Mesendoderm (in vitro differentiated cells): Measurements from ENCODE around the gene MELTF.
"Not testable (repeated sequence)": the region's sequence is repeated elsewhere in the genome, so short reads cannot be mapped to it uniquely, and the experiment has no call there.

Experiments used
- DNase-seq: peaks from one replicate; pipeline ENCODE4 v3.0.0; 2013
- H2AK5ac ChIP-seq: 2 replicates; pipeline ENCODE4 v1.6.1; 2013; ENCODE audit warnings: low read length, inconsistent platforms
- H2BK120ac ChIP-seq: 2 replicates; pipeline ENCODE4 v1.6.1; 2013; ENCODE audit warnings: low read depth, mild to moderate bottlenecking, low read length, moderate library complexity, mixed read lengths
- H2BK15ac ChIP-seq: replicated peaks from 2 replicates; pipeline ENCODE4 v1.6.1; 2013; ENCODE audit warnings: low read depth, mild to moderate bottlenecking, moderate library complexity
- H2BK5ac ChIP-seq: 2 replicates; pipeline ENCODE4 v1.6.1; 2013; ENCODE audit warnings: low read length, inconsistent platforms
- H3K18ac ChIP-seq: 2 replicates; pipeline ENCODE4 v1.6.1; 2013; ENCODE audit warnings: mild to moderate bottlenecking, low read length, mixed read lengths
- H3K23ac ChIP-seq: one replicate; pipeline ENCODE4 v1.6.1; 2013; ENCODE audit warnings: low read length
- H3K27ac ChIP-seq: 2 replicates; pipeline ENCODE4 v1.5.1; 2013; ENCODE audit warnings: low read depth, mild to moderate bottlenecking, inconsistent platforms, low read length, moderate library complexity
- H3K27me3 ChIP-seq: 2 replicates; pipeline ENCODE4 v1.6.1; 2013; ENCODE audit warnings: low read length, control low read depth, mild to moderate bottlenecking, inconsistent platforms; ENCODE audit not compliant: insufficient read depth, poor library complexity
- H3K36me3 ChIP-seq: 2 replicates; pipeline ENCODE4 v1.6.1; 2013; ENCODE audit warnings: low read length, inconsistent platforms; ENCODE audit not compliant: control insufficient read depth, insufficient read depth
- H3K4ac ChIP-seq: one replicate; pipeline ENCODE4 v1.6.1; 2013; ENCODE audit warnings: low read depth, mild to moderate bottlenecking, low read length, moderate library complexity
- H3K4me1 ChIP-seq: 2 replicates; pipeline ENCODE4 v1.6.1; 2013; ENCODE audit warnings: low read depth, low read length, inconsistent platforms; ENCODE audit not compliant: control insufficient read depth
- H3K4me2 ChIP-seq: 2 replicates; pipeline ENCODE4 v1.6.1; 2013; ENCODE audit warnings: low read length
- H3K4me3 ChIP-seq: 2 replicates; pipeline ENCODE4 v1.5.1; 2013; ENCODE audit warnings: mild to moderate bottlenecking, low read length
- H3K56ac ChIP-seq: one replicate; pipeline ENCODE4 v1.6.1; 2013; ENCODE audit warnings: low read length
- H3K79me1 ChIP-seq: 2 replicates; pipeline ENCODE4 v1.6.1; 2013; ENCODE audit warnings: low read length, inconsistent platforms
- H3K79me2 ChIP-seq: 2 replicates; pipeline ENCODE4 v1.6.1; 2013; ENCODE audit warnings: mild to moderate bottlenecking, low read length; ENCODE audit not compliant: control insufficient read depth, insufficient read depth
- H3K9ac ChIP-seq: 2 replicates; pipeline ENCODE4 v1.6.1; 2013; ENCODE audit warnings: low read length, inconsistent platforms
- H4K5ac ChIP-seq: one replicate; pipeline ENCODE4 v1.6.1; 2013; ENCODE audit warnings: low read length
- H4K8ac ChIP-seq: one replicate; pipeline ENCODE4 v1.6.1; 2013; ENCODE audit warnings: low read depth, mild to moderate bottlenecking, control low read depth, low read length, moderate library complexity
- WGBS: extraction: QIAGEN DNeasy Blood & Tissue Kit; methylation state at CpG from one replicate; pipeline ENCODE4 v1.1.7; 2013; ENCODE audit warnings: low lambda C conversion rate, missing lambda C conversion rate; ENCODE audit not compliant: insufficient coverage; ENCODE audit errors: extremely low coverage; 5-methylcytosine and 5-hydroxymethylcytosine counted together

Gene MELTF

GRCh38 chr3:197035577-197035976 is 6.0 kb upstream of the MELTF start:
- Histone ChIP-seq H2BK15ac (no peak overlapping the region), H3K56ac (no peak overlapping the region), H3K4me2 (no peak overlapping the region), H3K27me3 (no peaks in the 10 kb centered on the region), H2BK5ac (no peak overlapping the region), H3K18ac (no peak overlapping the region), H3K27ac (no peak overlapping the region), H2AK5ac (no peak overlapping the region), H4K8ac (no peak overlapping the region), H3K4ac (no peak overlapping the region), H3K4me3 (no peak overlapping the region), H3K23ac (no peak overlapping the region), H2BK120ac (no peak overlapping the region), H3K4me1 (no peaks in the 10 kb centered on the region), H3K9ac (no peak overlapping the region), H3K79me2 (no peaks in the 10 kb centered on the region), H3K36me3 (no peaks in the 10 kb centered on the region), H3K79me1 (no peaks in the 10 kb centered on the region), H4K5ac (no peak overlapping the region)
- WGBS: no CpG with 5 or more reads among the region's 3 CpGs
- no peak for DNase-seq

DNA sequence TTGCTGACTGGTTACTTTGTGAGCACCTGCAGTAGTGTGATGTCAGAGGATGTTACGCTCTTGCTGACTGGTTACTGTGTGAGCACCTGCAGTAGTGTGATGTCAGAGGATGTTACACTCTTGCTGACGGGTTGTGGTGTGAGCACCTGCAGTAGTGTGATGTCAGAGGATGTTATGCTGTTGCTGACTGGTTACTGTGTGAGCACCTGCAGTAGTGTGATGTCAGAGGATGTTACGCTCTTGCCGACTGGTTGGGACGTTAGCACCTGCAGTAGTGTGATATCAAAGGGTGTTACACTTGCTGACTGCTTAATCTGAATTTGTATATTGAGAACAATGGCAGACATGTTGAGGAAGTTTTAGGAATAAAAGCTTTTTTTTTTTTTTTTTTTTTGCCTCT is 5.2 kb upstream of the MELTF start:
- H3K79me1 ChIP-seq, H2BK5ac ChIP-seq, DNase-seq, H3K4me2 ChIP-seq, H3K9ac ChIP-seq, H4K8ac ChIP-seq, H2AK5ac ChIP-seq, H3K4me3 ChIP-seq, H3K23ac ChIP-seq, H3K18ac ChIP-seq, H3K4me1 ChIP-seq, H2BK15ac ChIP-seq, H3K56ac ChIP-seq, H4K5ac ChIP-seq, H3K79me2 ChIP-seq, H3K36me3 ChIP-seq, H3K4ac ChIP-seq, H3K27ac ChIP-seq, H3K27me3 ChIP-seq, H2BK120ac ChIP-seq: not testable (repeated sequence)
- WGBS: no CpG with 5 or more reads among the region's 5 CpGs

- not testable (repeated sequence) for H3K4me1 ChIP-seq, H3K4me2 ChIP-seq, H3K56ac ChIP-seq, H3K27me3 ChIP-seq, H2AK5ac ChIP-seq, H3K27ac ChIP-seq, H2BK15ac ChIP-seq, H3K4ac ChIP-seq, DNase-seq, H2BK5ac ChIP-seq, H2BK120ac ChIP-seq, H3K36me3 ChIP-seq, H3K18ac ChIP-seq, H3K23ac ChIP-seq, H3K79me1 ChIP-seq, H4K5ac ChIP-seq, H3K9ac ChIP-seq, H4K8ac ChIP-seq, H3K4me3 ChIP-seq, H3K79me2 ChIP-seq
- no CpG with 5 or more reads among the region's 3 CpGs for WGBS
Measured at GRCh38 chr3:197033764-197034163, 4.1 kb upstream of the MELTF start.

- Histone ChIP-seq H2AK5ac (no peak overlapping the region), H3K4me2 (no peak overlapping the region), H3K36me3 (no peaks in the 10 kb centered on the region), H2BK120ac (no peak overlapping the region), H2BK5ac (no peak overlapping the region), H3K27me3 (no peaks in the 10 kb centered on the region), H3K9ac (no peak overlapping the region), H3K27ac (no peak overlapping the region), H3K79me1 (no peaks in the 10 kb centered on the region), H3K18ac (no peak overlapping the region), H3K4me3 (no peak overlapping the region), H3K4me1 (no peaks in the 10 kb centered on the region), H3K79me2 (no peaks in the 10 kb centered on the region), H3K23ac (no peak overlapping the region), H2BK15ac (no peak overlapping the region), H4K8ac (no peak overlapping the region), H3K56ac (no peak overlapping the region), H4K5ac (no peak overlapping the region), H3K4ac (no peak overlapping the region)
- no CpG with 5 or more reads among the region's 12 CpGs for WGBS
- DNase-seq: peak; percentile 94
Measured at GRCh38 chr3:197031315-197032285, 2.0 kb upstream of the MELTF start.

- H3K79me1 ChIP-seq: no peaks in the 10 kb centered on the region
- no peak overlapping the region for H2BK5ac ChIP-seq
Measured at GRCh38 chr3:197030379-197031314, 1.0 kb upstream of the MELTF start.

More at GRCh38 chr3:197030379-197031314, 1.0 kb upstream of the MELTF start:
- Histone ChIP-seq H4K8ac (no peak overlapping the region), H3K23ac (no peak overlapping the region), H3K4me3 (no peak overlapping the region), H3K4me1 (no peaks in the 10 kb centered on the region), H3K56ac (no peak overlapping the region), H3K36me3 (no peaks in the 10 kb centered on the region), H4K5ac (no peak overlapping the region), H3K27ac (no peak overlapping the region), H2BK120ac (no peak overlapping the region), H3K4me2 (no peak overlapping the region), H3K9ac (no peak overlapping the region), H3K79me2 (no peaks in the 10 kb centered on the region), H3K27me3 (no peaks in the 10 kb centered on the region), H2AK5ac (no peak overlapping the region), H3K18ac (no peak overlapping the region), H2BK15ac (no peak overlapping the region), H3K4ac (no peak overlapping the region)
- no CpG with 5 or more reads among the region's 33 CpGs for WGBS
- DNase-seq: peak; percentile 36
